GM12878 (cell line): ENCODE measurements around the gene CREBBP.

Source experiments
- BACH1 ChIP-seq: fragments of 450-650 bp; IDR thresholded peaks from 2 replicates; pipeline ENCODE4 v1.6.1; 2017; ENCODE audit warnings: mild to moderate bottlenecking, borderline replicate concordance
- CBX5 ChIP-seq: sonication (generic); IDR thresholded peaks from 2 replicates; pipeline ENCODE4 v1.6.1; 2016; ENCODE audit warnings: low read depth, moderate library complexity, mild to moderate bottlenecking, inconsistent platforms
- CTCF ChIP-seq, 3 experiments: IDR thresholded peaks in 2 of 3; conservative IDR thresholded peaks in 1 of 3; 2 replicates each; pipeline ENCODE4 v1.5.1; 2011; ENCODE audit warnings: low read depth in 3 of 3, low read length in 3 of 3, mild to moderate bottlenecking in 3 of 3, control low read depth in 2 of 3, moderate library complexity in 2 of 3, inconsistent platforms in 1 of 3, mixed read lengths in 1 of 3; ENCODE audit not compliant: control insufficient read depth in 2 of 3, insufficient read depth in 1 of 3; ENCODE audit errors: extremely low read depth in 1 of 3
- E2F4 ChIP-seq: IDR thresholded peaks from 2 replicates; pipeline ENCODE4 v1.6.1; 2012; ENCODE audit warnings: low read depth, low read length, improper control_type of control experiment
- EP300 ChIP-seq, 2 experiments: fragments of 150-350 bp in 1 of 2; IDR thresholded peaks; 2 replicates each; pipeline ENCODE4 v1.6.1; 2011 to 2012; ENCODE audit warnings: low read depth in 2 of 2, low read length in 2 of 2, borderline replicate concordance in 1 of 2, improper control_type of control experiment in 1 of 2, inconsistent platforms in 1 of 2; ENCODE audit not compliant: control insufficient read depth in 1 of 2
- EZH2 ChIP-seq: IDR thresholded peaks from 2 replicates; pipeline ENCODE4 v1.6.1; 2012; ENCODE audit warnings: low read depth, mild to moderate bottlenecking, control low read depth, inconsistent platforms, low read length, borderline replicate concordance; ENCODE audit not compliant: control insufficient read depth
- GATAD2B ChIP-seq: fragments of 450-650 bp; conservative IDR thresholded peaks from 2 replicates; pipeline ENCODE4 v1.6.1; 2017; ENCODE audit warnings: low read depth, mild to moderate bottlenecking, moderate library complexity
- MXI1 ChIP-seq: fragments of 150-350 bp; IDR thresholded peaks from 2 replicates; pipeline ENCODE4 v1.6.1; 2011; ENCODE audit warnings: low read depth, mild to moderate bottlenecking, inconsistent platforms, low read length, improper control_type of control experiment
- NRF1 ChIP-seq: conservative IDR thresholded peaks from 2 replicates; pipeline ENCODE4 v1.6.1; 2011; ENCODE audit warnings: mild to moderate bottlenecking, low read depth, low read length, improper control_type of control experiment
- USF1 ChIP-seq: IDR thresholded peaks from 2 replicates; pipeline ENCODE4 v1.6.1; 2011; ENCODE audit warnings: borderline replicate concordance, low read depth, mild to moderate bottlenecking, moderate library complexity, mixed read lengths, low read length; ENCODE audit not compliant: insufficient read depth; ENCODE audit errors: extremely low read length
- ZBTB11 ChIP-seq: fragments of 450-650 bp; formaldehyde crosslinking; IDR thresholded peaks from 2 replicates; pipeline ENCODE4 v1.5.0; 2022; ENCODE audit warnings: mild to moderate bottlenecking, missing genetic modification characterization
- ZBTB33 ChIP-seq: fragments of 450-650 bp; IDR thresholded peaks from 2 replicates; pipeline ENCODE4 v1.6.1; 2017; ENCODE audit warnings: mild to moderate bottlenecking

- no peak for TF ChIP-seq ZBTB33
- no peak for TF ChIP-seq EP300 (IDR thresholded peaks at IDR 0.05; ENCODE audit: borderline replicate concordance in 1 of 2, control insufficient read depth in 1 of 2, low read depth in 2 of 2, low read length in 2 of 2)
- no peak for TF ChIP-seq CTCF (IDR thresholded peaks at IDR 0.05 in 2 of 3, conservative IDR thresholded peaks at IDR 0.05 in 1 of 3; ENCODE audit: control insufficient read depth in 2 of 3, extremely low read depth in 1 of 3, insufficient read depth in 1 of 3, low read depth in 3 of 3, low read length in 3 of 3)
- no peak for TF ChIP-seq ZBTB11 (CRISPR knock-in tag)
- no peak for TF ChIP-seq MXI1
- no peak for TF ChIP-seq E2F4
- TF ChIP-seq NRF1, result no peak
- no peak for TF ChIP-seq EZH2
- no peak for TF ChIP-seq USF1
- TF ChIP-seq BACH1, result no peak
- no peak for TF ChIP-seq CBX5
- no peak for TF ChIP-seq GATAD2B
These were observed 25.9 kb upstream of the CREBBP start for GRCh38 chr16:3906363-3906762.
